HEK293 (cell line): ENCODE results near the gene ABT1.

Experiments
- HOXC10 ChIP-seq: sonication (generic); formaldehyde crosslinking; IDR thresholded peaks from 2 replicates; pipeline ENCODE4 v1.8.1; 2023; ENCODE audit warnings: mild to moderate bottlenecking, missing genetic modification reagents
- KLF10 ChIP-seq: fragments of 450-650 bp; IDR thresholded peaks from 2 replicates; pipeline ENCODE4 v1.5.1; 2018; ENCODE audit warnings: missing biosample characterization, mild to moderate bottlenecking, missing genetic modification characterization
- KLF16 ChIP-seq: fragments of 450-650 bp; formaldehyde crosslinking; IDR thresholded peaks from 2 replicates; pipeline ENCODE4 v1.5.1; 2017; ENCODE audit warnings: missing biosample characterization, missing genetic modification characterization
- MEIS1 ChIP-seq: sonication (generic); formaldehyde crosslinking; IDR thresholded peaks from 2 replicates; pipeline ENCODE4 v1.8.1; 2022; ENCODE audit warnings: missing genetic modification reagents, mild to moderate bottlenecking, borderline replicate concordance
- PATZ1 ChIP-seq: fragments of 450-650 bp; formaldehyde crosslinking; IDR thresholded peaks from 2 replicates; pipeline ENCODE4 v1.5.1; 2016; ENCODE audit warnings: missing biosample characterization, missing genetic modification characterization
- SALL2 ChIP-seq: fragments of 450-650 bp; formaldehyde crosslinking; IDR thresholded peaks from 2 replicates; pipeline ENCODE4 v1.5.0; 2017; ENCODE audit warnings: missing biosample characterization, mild to moderate bottlenecking, missing genetic modification characterization, borderline replicate concordance
- TSHZ1 ChIP-seq: fragments of 450-650 bp; formaldehyde crosslinking; IDR thresholded peaks from 2 replicates; pipeline ENCODE4 v1.5.1; 2016; ENCODE audit warnings: missing biosample characterization, missing genetic modification characterization, borderline replicate concordance
- YY1 ChIP-seq: fragments of 450-650 bp; formaldehyde crosslinking; IDR thresholded peaks from 2 replicates; pipeline ENCODE4 v1.5.1; 2018; ENCODE audit warnings: missing biosample characterization, missing genetic modification characterization
- ZBTB20 ChIP-seq: fragments of 450-650 bp; formaldehyde crosslinking; IDR thresholded peaks from 2 replicates; pipeline ENCODE4 v1.5.1; 2016; ENCODE audit warnings: missing biosample characterization, missing genetic modification characterization
- ZBTB48 ChIP-seq: fragments of 450-650 bp; formaldehyde crosslinking; IDR thresholded peaks from 2 replicates; pipeline ENCODE4 v1.5.1; 2016; ENCODE audit warnings: missing biosample characterization, missing genetic modification characterization
- ZNF138 ChIP-seq: fragments of 450-650 bp; formaldehyde crosslinking; IDR thresholded peaks from 2 replicates; pipeline ENCODE4 v1.5.1; 2016; ENCODE audit warnings: missing biosample characterization, missing genetic modification characterization, borderline replicate concordance
- ZNF146 ChIP-seq: fragments of 450-650 bp; formaldehyde crosslinking; IDR thresholded peaks from 2 replicates; pipeline ENCODE4 v1.5.1; 2016; ENCODE audit warnings: missing biosample characterization, missing genetic modification characterization
- ZNF211 ChIP-seq: fragments of 450-650 bp; formaldehyde crosslinking; IDR thresholded peaks from 2 replicates; pipeline ENCODE4 v1.5.1; 2016; ENCODE audit warnings: low read depth, missing biosample characterization, missing genetic modification characterization
- ZNF248 ChIP-seq: fragments of 450-650 bp; formaldehyde crosslinking; IDR thresholded peaks from 2 replicates; pipeline ENCODE4 v1.5.1; 2017; ENCODE audit warnings: missing biosample characterization, missing genetic modification characterization
- ZNF26 ChIP-seq: fragments of 450-650 bp; formaldehyde crosslinking; IDR thresholded peaks from 2 replicates; pipeline ENCODE4 v1.5.1; 2016; ENCODE audit warnings: missing biosample characterization, missing genetic modification characterization
- ZNF266 ChIP-seq: fragments of 450-650 bp; formaldehyde crosslinking; IDR thresholded peaks from 2 replicates; pipeline ENCODE4 v1.5.1; 2016; ENCODE audit warnings: missing biosample characterization, missing genetic modification characterization, low read depth
- ZNF335 ChIP-seq: fragments of 450-650 bp; formaldehyde crosslinking; conservative IDR thresholded peaks from 2 replicates; pipeline ENCODE4 v1.5.1; 2016; ENCODE audit warnings: missing biosample characterization, missing genetic modification characterization
- ZNF394 ChIP-seq: fragments of 450-650 bp; formaldehyde crosslinking; IDR thresholded peaks from 2 replicates; pipeline ENCODE4 v1.5.1; 2016; ENCODE audit warnings: missing biosample characterization, missing genetic modification characterization, mild to moderate bottlenecking, moderate library complexity, borderline replicate concordance
- ZNF473 ChIP-seq: fragments of 450-650 bp; formaldehyde crosslinking; IDR thresholded peaks from 2 replicates; pipeline ENCODE4 v1.5.1; 2017; ENCODE audit warnings: missing biosample characterization, missing genetic modification characterization
- ZNF561 ChIP-seq: fragments of 450-650 bp; IDR thresholded peaks from 2 replicates; pipeline ENCODE4 v1.5.1; 2018; ENCODE audit warnings: missing biosample characterization, missing genetic modification characterization, borderline replicate concordance
- ZNF571 ChIP-seq: fragments of 450-650 bp; formaldehyde crosslinking; IDR thresholded peaks from 2 replicates; pipeline ENCODE4 v1.5.0; 2017; ENCODE audit warnings: missing biosample characterization, missing genetic modification characterization
- ZNF600 ChIP-seq: fragments of 450-650 bp; formaldehyde crosslinking; IDR thresholded peaks from 2 replicates; pipeline ENCODE4 v1.5.1; 2016; ENCODE audit warnings: missing biosample characterization, missing genetic modification characterization
- ZNF658 ChIP-seq: fragments of 450-650 bp; formaldehyde crosslinking; IDR thresholded peaks from 2 replicates; pipeline ENCODE4; 2016; ENCODE audit warnings: missing biosample characterization, missing genetic modification characterization
- ZNF76 ChIP-seq: fragments of 450-650 bp; formaldehyde crosslinking; IDR thresholded peaks from 2 replicates; pipeline ENCODE4; 2016; ENCODE audit warnings: low read depth, missing biosample characterization, missing genetic modification characterization, borderline replicate concordance
- TF ChIP-seq, protein P1 (sequence below): fragments of 450-650 bp; formaldehyde crosslinking; IDR thresholded peaks from 2 replicates; pipeline ENCODE4 v1.5.1; 2016; ENCODE audit warnings: missing biosample characterization, missing genetic modification characterization
- TF ChIP-seq, protein P2 (sequence below): fragments of 450-650 bp; formaldehyde crosslinking; IDR thresholded peaks from 2 replicates; pipeline ENCODE4 v1.5.1; 2016; ENCODE audit warnings: missing biosample characterization, missing genetic modification characterization, low read depth
- TF ChIP-seq, protein P3 (sequence below): fragments of 450-650 bp; formaldehyde crosslinking; IDR thresholded peaks from 2 replicates; pipeline ENCODE4 v1.5.1; 2016; ENCODE audit warnings: missing biosample characterization, missing genetic modification characterization, low read depth

The ABT1 gene

GRCh38 chr6:26576929-26577719 lies 19.6 kb upstream of the ABT1 start (continued):
- TF ChIP-seq ZNF26 (tag by site-specific recombination) (no peak), PATZ1 (tag by site-specific recombination) (no peak), KLF10 (peak; percentile 49; the same call in 1 of the 2 replicates), HOXC10 (no peak), ZNF658 (tag by site-specific recombination) (no peak), ZNF394 (tag by site-specific recombination) (peak; percentile 73), ZNF600 (peak; percentile 54), ZNF146 (tag by site-specific recombination) (no peak), ZNF138 (tag by site-specific recombination) (no peak), ZNF571 (tag by site-specific recombination) (no peak), ZBTB20 (tag by site-specific recombination) (peak; percentile 40; the same call in 1 of the 2 replicates), ZNF211 (tag by site-specific recombination) (no peak), SALL2 (tag by site-specific recombination) (no peak), ZBTB48 (no peak), ZNF76 (no peak), TSHZ1 (tag by site-specific recombination) (no peak), ZNF561 (peak; percentile 28), YY1 (no peak), ZNF248 (no peak), ZNF335 (tag by site-specific recombination) (peak; percentile 48; the same call in 1 of the 2 replicates), ZNF473 (tag by site-specific recombination) (no peak), KLF16 (tag by site-specific recombination) (no peak), MEIS1 (no peak), ZNF266 (tag by site-specific recombination) (no peak)
- TF ChIP-seq, protein P1, sequence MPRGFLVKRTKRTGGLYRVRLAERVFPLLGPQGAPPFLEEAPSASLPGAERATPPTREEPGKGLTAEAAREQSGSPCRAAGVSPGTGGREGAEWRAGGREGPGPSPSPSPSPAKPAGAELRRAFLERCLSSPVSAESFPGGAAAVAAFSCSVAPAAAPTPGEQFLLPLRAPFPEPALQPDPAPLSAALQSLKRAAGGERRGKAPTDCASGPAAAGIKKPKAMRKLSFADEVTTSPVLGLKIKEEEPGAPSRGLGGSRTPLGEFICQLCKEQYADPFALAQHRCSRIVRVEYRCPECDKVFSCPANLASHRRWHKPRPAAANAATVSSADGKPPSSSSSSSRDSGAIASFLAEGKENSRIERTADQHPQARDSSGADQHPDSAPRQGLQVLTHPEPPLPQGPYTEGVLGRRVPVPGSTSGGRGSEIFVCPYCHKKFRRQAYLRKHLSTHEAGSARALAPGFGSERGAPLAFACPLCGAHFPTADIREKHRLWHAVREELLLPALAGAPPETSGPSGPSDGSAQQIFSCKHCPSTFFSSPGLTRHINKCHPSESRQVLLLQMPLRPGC (tag by site-specific recombination) = no peak
- TF ChIP-seq, protein P2, sequence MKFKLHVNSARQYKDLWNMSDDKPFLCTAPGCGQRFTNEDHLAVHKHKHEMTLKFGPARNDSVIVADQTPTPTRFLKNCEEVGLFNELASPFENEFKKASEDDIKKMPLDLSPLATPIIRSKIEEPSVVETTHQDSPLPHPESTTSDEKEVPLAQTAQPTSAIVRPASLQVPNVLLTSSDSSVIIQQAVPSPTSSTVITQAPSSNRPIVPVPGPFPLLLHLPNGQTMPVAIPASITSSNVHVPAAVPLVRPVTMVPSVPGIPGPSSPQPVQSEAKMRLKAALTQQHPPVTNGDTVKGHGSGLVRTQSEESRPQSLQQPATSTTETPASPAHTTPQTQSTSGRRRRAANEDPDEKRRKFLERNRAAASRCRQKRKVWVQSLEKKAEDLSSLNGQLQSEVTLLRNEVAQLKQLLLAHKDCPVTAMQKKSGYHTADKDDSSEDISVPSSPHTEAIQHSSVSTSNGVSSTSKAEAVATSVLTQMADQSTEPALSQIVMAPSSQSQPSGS (tag by site-specific recombination) = no peak
- TF ChIP-seq, protein P3, sequence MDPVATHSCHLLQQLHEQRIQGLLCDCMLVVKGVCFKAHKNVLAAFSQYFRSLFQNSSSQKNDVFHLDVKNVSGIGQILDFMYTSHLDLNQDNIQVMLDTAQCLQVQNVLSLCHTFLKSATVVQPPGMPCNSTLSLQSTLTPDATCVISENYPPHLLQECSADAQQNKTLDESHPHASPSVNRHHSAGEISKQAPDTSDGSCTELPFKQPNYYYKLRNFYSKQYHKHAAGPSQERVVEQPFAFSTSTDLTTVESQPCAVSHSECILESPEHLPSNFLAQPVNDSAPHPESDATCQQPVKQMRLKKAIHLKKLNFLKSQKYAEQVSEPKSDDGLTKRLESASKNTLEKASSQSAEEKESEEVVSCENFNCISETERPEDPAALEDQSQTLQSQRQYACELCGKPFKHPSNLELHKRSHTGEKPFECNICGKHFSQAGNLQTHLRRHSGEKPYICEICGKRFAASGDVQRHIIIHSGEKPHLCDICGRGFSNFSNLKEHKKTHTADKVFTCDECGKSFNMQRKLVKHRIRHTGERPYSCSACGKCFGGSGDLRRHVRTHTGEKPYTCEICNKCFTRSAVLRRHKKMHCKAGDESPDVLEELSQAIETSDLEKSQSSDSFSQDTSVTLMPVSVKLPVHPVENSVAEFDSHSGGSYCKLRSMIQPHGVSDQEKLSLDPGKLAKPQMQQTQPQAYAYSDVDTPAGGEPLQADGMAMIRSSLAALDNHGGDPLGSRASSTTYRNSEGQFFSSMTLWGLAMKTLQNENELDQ (tag by site-specific recombination) = no peak
